Measurements from ENCODE around the gene NSMF.

DNA sequence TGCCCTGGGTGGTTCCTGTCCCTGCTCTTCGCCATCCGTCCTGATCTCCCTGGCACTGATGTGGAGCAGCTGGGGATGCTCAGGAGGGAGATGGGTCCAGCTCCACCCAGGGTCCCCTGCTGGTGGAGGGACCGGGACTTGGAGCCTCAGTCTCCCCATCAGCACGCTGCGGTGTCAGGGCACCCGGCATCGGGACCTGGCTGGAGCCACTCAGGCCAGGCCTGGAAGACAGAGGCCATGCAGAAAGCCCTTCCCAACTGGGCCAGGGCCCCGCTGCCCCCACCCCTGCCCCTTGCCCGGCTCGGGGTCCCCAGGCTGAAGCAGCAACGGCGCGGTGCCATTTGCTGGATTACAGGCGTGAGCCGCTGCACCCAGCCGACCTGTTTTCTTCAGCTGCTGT lies 40.3 kb upstream of the NSMF start:
- TF ChIP-seq, protein P1, sequence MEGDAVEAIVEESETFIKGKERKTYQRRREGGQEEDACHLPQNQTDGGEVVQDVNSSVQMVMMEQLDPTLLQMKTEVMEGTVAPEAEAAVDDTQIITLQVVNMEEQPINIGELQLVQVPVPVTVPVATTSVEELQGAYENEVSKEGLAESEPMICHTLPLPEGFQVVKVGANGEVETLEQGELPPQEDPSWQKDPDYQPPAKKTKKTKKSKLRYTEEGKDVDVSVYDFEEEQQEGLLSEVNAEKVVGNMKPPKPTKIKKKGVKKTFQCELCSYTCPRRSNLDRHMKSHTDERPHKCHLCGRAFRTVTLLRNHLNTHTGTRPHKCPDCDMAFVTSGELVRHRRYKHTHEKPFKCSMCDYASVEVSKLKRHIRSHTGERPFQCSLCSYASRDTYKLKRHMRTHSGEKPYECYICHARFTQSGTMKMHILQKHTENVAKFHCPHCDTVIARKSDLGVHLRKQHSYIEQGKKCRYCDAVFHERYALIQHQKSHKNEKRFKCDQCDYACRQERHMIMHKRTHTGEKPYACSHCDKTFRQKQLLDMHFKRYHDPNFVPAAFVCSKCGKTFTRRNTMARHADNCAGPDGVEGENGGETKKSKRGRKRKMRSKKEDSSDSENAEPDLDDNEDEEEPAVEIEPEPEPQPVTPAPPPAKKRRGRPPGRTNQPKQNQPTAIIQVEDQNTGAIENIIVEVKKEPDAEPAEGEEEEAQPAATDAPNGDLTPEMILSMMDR (IDR thresholded peaks at IDR 0.05), result no peak
- no peak for TF ChIP-seq ZFX (IDR thresholded peaks at IDR 0.05; ENCODE audit: borderline replicate concordance)

Measured in 22Rv1 (cell line).